AG09309 (cell line): Measurements from ENCODE around the gene PHB1.
"Not testable (repeated sequence)": the region's sequence is repeated elsewhere in the genome, so short reads cannot be mapped to it uniquely, and the experiment has no call there.

ENCODE experiments used
- DNase-seq: peaks from one replicate; pipeline ENCODE4 v3.0.0-alpha.2; 2010; ENCODE audit warnings: low read depth
- H3K4me3 ChIP-seq: 2 replicates; pipeline ENCODE4 v1.5.1; 2011; ENCODE audit warnings: mild to moderate bottlenecking, low read depth, low read length, moderate library complexity; ENCODE audit not compliant: control insufficient read depth
- CTCF ChIP-seq: IDR thresholded peaks from 2 replicates; pipeline ENCODE4 v1.5.1; 2011; ENCODE audit warnings: mild to moderate bottlenecking, low read depth, low read length, inconsistent platforms; ENCODE audit not compliant: insufficient read depth, control insufficient read depth; ENCODE audit errors: missing control alignments

The PHB1 gene

GRCh38 chr17:49390548-49391324 is 23.9 kb downstream of the PHB1 start:
- DNase-seq, result no peak

GRCh38 chr17:49389514-49390347 is 25.0 kb downstream of the PHB1 start:
- not testable (repeated sequence) for H3K4me3 ChIP-seq
- DNase-seq, result peak; percentile 20

More at GRCh38 chr17:49390548-49391324, 23.9 kb downstream of the PHB1 start:
- no peak overlapping the region for H3K4me3 ChIP-seq
- no peak for TF ChIP-seq CTCF

GRCh38 chr17:49388692-49389513 is 25.8 kb downstream of the PHB1 start:
- no peak for TF ChIP-seq CTCF
- no peak for DNase-seq
- no peak overlapping the region for H3K4me3 ChIP-seq

- no peak overlapping the region for H3K4me3 ChIP-seq
- DNase-seq, result no peak
- TF ChIP-seq CTCF, result no peak
Observed at GRCh38 chr17:49388290-49388640, 26.4 kb downstream of the PHB1 start.

- TF ChIP-seq CTCF, result no peak
- no peak for DNase-seq
- no peak overlapping the region for H3K4me3 ChIP-seq
Observed at GRCh38 chr17:49387498-49388289, 27.0 kb downstream of the PHB1 start.

GRCh38 chr17:49386373-49386772 is 28.3 kb downstream of the PHB1 start:
- TF ChIP-seq CTCF, result no peak
- no peak overlapping the region for H3K4me3 ChIP-seq
- DNase-seq, result no peak
